ENCODE data around the gene NLRX1. TPM values are rescaled to one million over a fixed set of nuclear protein-coding genes. Genes with fewer than 3 reads are reported as not detected.
"Not testable (repeated sequence)": the region's sequence is repeated elsewhere in the genome, so short reads cannot be mapped to it uniquely, and the experiment has no call there.

The NLRX1 gene
- total RNA-seq, 1 donor from 2014 or later, result 11.5 TPM

- Mint-ChIP-seq H3K4me1 (ENCODE audit: unreplicated experiment) (peaks cover 15% of the 10 kb centered on the region), H3K27me3 (no peaks in the 10 kb centered on the region), H3K36me3 (peaks cover 9% of the 10 kb centered on the region), H3K9me3 (no peaks in the 10 kb centered on the region), H3K4me3 (no peak overlapping the region), H3K27ac (no peak overlapping the region)
- DNase-seq (ENCODE audit: extremely low spot score, unreplicated experiment), result no peak
- TF ChIP-seq CTCF (conservative IDR thresholded peaks at IDR 0.05), result no peak
Measured at GRCh38 chr11:119222891-119223290, 54.4 kb downstream of the NLRX1 start.

GRCh38 chr11:119223856-119224255, 55.3 kb downstream of the NLRX1 start:
- Mint-ChIP-seq H3K36me3 (peaks cover 9% of the 10 kb centered on the region), H3K27me3 (no peaks in the 10 kb centered on the region), H3K27ac (no peak overlapping the region), H3K4me3 (no peak overlapping the region), H3K4me1 (ENCODE audit: unreplicated experiment) (peaks cover 15% of the 10 kb centered on the region), H3K9me3 (no peaks in the 10 kb centered on the region)
- DNase-seq (ENCODE audit: extremely low spot score, unreplicated experiment), result no peak
- TF ChIP-seq CTCF (conservative IDR thresholded peaks at IDR 0.05), result no peak

- not testable (repeated sequence) for H3K4me1 Mint-ChIP-seq (ENCODE audit: unreplicated experiment); H3K4me3 Mint-ChIP-seq; H3K27ac Mint-ChIP-seq; H3K27me3 Mint-ChIP-seq; DNase-seq (ENCODE audit: extremely low spot score, unreplicated experiment); H3K9me3 Mint-ChIP-seq
- H3K36me3 Mint-ChIP-seq, result peaks cover 21% of the 10 kb centered on the region
Measured at GRCh38 chr11:119228535-119229287, 60.2 kb downstream of the NLRX1 start.

GRCh38 chr11:119229288-119229672, 60.8 kb downstream of the NLRX1 start:
- H3K4me3 Mint-ChIP-seq, result no peak overlapping the region
- no peaks in the 10 kb centered on the region for H3K27me3 Mint-ChIP-seq
- H3K27ac Mint-ChIP-seq, result no peak overlapping the region
- no peak for DNase-seq (ENCODE audit: extremely low spot score, unreplicated experiment)
- H3K36me3 Mint-ChIP-seq, result peaks cover 16% of the 10 kb centered on the region
- peaks cover 3% of the 10 kb centered on the region for H3K4me1 Mint-ChIP-seq (ENCODE audit: unreplicated experiment)
- TF ChIP-seq CTCF (conservative IDR thresholded peaks at IDR 0.05), result no peak
- no peaks in the 10 kb centered on the region for H3K9me3 Mint-ChIP-seq

- no peak overlapping the region for H3K27ac Mint-ChIP-seq
- DNase-seq (ENCODE audit: extremely low spot score, unreplicated experiment), result no peak
- H3K27me3 Mint-ChIP-seq, result no peaks in the 10 kb centered on the region
- H3K4me3 Mint-ChIP-seq, result no peak overlapping the region
- no peaks in the 10 kb centered on the region for H3K9me3 Mint-ChIP-seq
- peaks cover 12% of the 10 kb centered on the region for H3K36me3 Mint-ChIP-seq
- no peak for TF ChIP-seq CTCF (conservative IDR thresholded peaks at IDR 0.05)
- H3K4me1 Mint-ChIP-seq (ENCODE audit: unreplicated experiment), result no peaks in the 10 kb centered on the region
Measured at GRCh38 chr11:119229741-119230140, 61.2 kb downstream of the NLRX1 start.

Other genes starting within 250 kb of the NLRX1 start
- gene BCL9L, start 242.8 kb upstream of the NLRX1 start, total RNA-seq (ENCODE audit: low replicate concordance), result 44.4 and 77.2 TPM in 2 replicates
- 26.8 and 30.1 TPM in 2 replicates for gene UPK2, start 212.4 kb upstream of the NLRX1 start, total RNA-seq (ENCODE audit: low replicate concordance)
- not detected in 2 replicates for gene FOXR1, start 197.0 kb upstream of the NLRX1 start, total RNA-seq (ENCODE audit: low replicate concordance)
- gene CENATAC, start 170.6 kb upstream of the NLRX1 start, total RNA-seq (ENCODE audit: low replicate concordance), result 33.6 and 36.4 TPM in 2 replicates
- gene RPS25, start 150.4 kb upstream of the NLRX1 start, total RNA-seq (ENCODE audit: low replicate concordance), result 1,257 and 1,262 TPM in 2 replicates
- 60.7 and 73.1 TPM in 2 replicates for gene TRAPPC4, start 150.0 kb upstream of the NLRX1 start, total RNA-seq (ENCODE audit: low replicate concordance)
- 40.5 and 41.4 TPM in 2 replicates for gene SLC37A4, start 137.8 kb upstream of the NLRX1 start, total RNA-seq (ENCODE audit: low replicate concordance)
- 138 and 185 TPM in 2 replicates for gene HYOU1, start 111.5 kb upstream of the NLRX1 start, total RNA-seq (ENCODE audit: low replicate concordance)
- 34.8 and 35.8 TPM in 2 replicates for gene VPS11, start 100.9 kb upstream of the NLRX1 start, total RNA-seq (ENCODE audit: low replicate concordance)
- gene HMBS, start 83.8 kb upstream of the NLRX1 start, total RNA-seq (ENCODE audit: low replicate concordance), result 25.3 and 38.2 TPM in 2 replicates
- gene DPAGT1, start 66.9 kb upstream of the NLRX1 start, total RNA-seq (ENCODE audit: low replicate concordance), result 46.4 and 62.1 TPM in 2 replicates
- gene C2CD2L, start 61.4 kb upstream of the NLRX1 start, total RNA-seq (ENCODE audit: low replicate concordance), result 10.7 and 13.5 TPM in 2 replicates
- 31.6 and 33.0 TPM in 2 replicates for gene HINFP, start 47.1 kb upstream of the NLRX1 start, total RNA-seq (ENCODE audit: low replicate concordance)
- 1.3 TPM in 1 of 2 replicates, not detected in the other for gene ABCG4, start 19.7 kb upstream of the NLRX1 start, total RNA-seq (ENCODE audit: low replicate concordance)
- gene NHERF4, start 16.8 kb downstream of the NLRX1 start, total RNA-seq (ENCODE audit: low replicate concordance), result 2.3 and 7.0 TPM in 2 replicates
- 14.4 and 21.1 TPM in 2 replicates for gene CBL, start 37.6 kb downstream of the NLRX1 start, total RNA-seq (ENCODE audit: low replicate concordance)
- 3.0 and 10.3 TPM in 2 replicates for gene MCAM, start 148.4 kb downstream of the NLRX1 start, total RNA-seq (ENCODE audit: low replicate concordance)
- 40.3 and 45.6 TPM in 2 replicates for gene RNF26, start 165.8 kb downstream of the NLRX1 start, total RNA-seq (ENCODE audit: low replicate concordance)
- 2.0 and 4.0 TPM in 2 replicates for gene C1QTNF5, start 172.2 kb downstream of the NLRX1 start, total RNA-seq (ENCODE audit: low replicate concordance)
- not detected in 2 replicates for gene MFRP, start 178.0 kb downstream of the NLRX1 start, total RNA-seq (ENCODE audit: low replicate concordance)
- 7.4 and 8.2 TPM in 2 replicates for gene USP2, start 213.0 kb downstream of the NLRX1 start, total RNA-seq (ENCODE audit: low replicate concordance)